Stimulated activated CD4-positive, alpha-beta T cell treated with anti-CD3 and anti-CD28 coated beads, Interleukin-15, amount 100 ng/mL, for 24 hours (primary cell): Measurements from ENCODE around the gene TK2.
A peak's percentile ranks its signal among the peaks of the same experiment; 100 is the strongest.
"Not testable (repeated sequence)": the region's sequence is repeated elsewhere in the genome, so short reads cannot be mapped to it uniquely, and the experiment has no call there.

Experiments used
- DNase-seq: peaks from one replicate; pipeline ENCODE4 v3.0.0-alpha.2; 2020

The TK2 gene

DNA sequence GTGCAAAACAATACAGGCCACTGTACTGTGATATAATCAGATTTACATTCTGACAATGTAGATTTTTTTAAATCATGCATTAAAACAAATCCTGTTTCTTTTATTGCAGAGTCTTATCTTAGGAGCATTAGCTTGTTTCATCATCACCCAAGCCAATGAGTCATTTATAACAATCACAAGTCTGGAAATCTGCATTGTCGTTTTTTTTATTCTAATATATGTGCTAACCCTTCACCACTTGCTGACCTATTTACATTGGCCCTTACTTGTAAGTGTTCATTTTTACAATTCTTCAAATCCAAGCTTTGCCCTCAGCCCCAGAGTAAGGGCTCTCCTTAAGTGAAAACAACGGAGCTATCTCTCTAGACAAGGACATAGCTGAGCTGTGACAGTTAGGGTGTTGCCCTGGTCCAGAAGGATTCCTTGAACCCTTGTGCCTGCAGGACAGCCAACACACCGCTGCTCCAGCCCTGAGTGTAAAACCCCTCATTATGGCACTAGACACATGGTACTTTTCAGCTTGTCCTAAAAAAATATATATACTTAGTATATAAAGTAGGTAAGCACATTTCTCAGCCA, 20.0 kb upstream of the TK2 start:
- no peak for DNase-seq

DNA sequence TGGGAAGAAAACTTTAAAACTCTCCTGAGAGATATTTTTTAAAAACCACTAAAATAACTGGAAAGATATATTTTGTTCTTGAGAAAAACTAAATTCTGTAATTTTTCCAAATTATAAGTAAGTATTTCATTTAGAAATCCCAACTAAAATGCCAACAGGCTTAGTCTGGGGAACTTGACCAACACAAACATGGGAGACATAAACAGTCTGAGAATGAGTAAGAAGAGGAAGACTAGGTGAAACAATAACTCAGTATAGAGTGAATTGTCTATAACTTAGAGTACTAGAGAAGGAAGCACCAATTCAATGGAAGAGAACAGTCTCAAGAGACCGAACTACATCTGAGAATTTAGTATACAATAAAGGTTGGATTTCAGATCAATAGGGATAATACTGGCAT, 19.2 kb upstream of the TK2 start:
- no peak for DNase-seq

DNA sequence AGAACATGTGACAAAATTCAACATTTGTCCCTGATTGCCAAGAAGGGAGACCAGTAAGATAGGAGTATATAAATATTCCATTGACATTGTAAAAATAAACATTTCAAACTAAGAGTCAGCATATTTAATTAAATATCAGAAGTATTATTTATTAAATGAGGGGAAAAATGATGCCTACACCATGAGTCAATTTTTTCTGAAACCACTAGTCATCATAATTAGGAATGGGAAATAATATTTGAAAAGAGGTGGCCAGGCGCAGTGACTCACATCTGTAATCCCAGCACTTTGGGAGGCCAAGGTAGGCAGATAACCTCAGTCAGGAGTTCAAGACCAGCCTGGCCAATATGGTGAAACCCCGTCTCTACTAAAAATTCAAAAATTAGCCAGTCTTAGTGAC, 18.4 kb upstream of the TK2 start:
- no peak for DNase-seq

DNA sequence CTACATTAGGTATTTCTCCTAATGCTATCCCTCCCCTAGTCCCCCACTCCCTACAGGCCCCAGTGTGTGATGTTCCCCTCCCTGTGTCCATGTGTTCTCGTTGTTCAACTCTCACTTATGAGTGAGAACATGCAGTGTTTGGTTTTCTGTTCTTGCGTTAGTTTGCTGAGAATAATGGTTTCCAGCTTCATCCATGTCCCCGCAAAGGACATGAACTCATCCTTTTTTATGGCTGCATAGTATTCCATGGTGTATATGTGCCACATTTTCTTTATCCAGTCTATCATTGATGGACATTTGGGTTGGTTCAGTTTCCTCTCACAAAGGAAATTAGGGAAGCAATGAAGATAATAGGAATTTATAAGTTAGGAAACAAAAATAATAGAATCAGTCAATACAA, 17.3 kb upstream of the TK2 start:
- not testable (repeated sequence) for DNase-seq

DNA sequence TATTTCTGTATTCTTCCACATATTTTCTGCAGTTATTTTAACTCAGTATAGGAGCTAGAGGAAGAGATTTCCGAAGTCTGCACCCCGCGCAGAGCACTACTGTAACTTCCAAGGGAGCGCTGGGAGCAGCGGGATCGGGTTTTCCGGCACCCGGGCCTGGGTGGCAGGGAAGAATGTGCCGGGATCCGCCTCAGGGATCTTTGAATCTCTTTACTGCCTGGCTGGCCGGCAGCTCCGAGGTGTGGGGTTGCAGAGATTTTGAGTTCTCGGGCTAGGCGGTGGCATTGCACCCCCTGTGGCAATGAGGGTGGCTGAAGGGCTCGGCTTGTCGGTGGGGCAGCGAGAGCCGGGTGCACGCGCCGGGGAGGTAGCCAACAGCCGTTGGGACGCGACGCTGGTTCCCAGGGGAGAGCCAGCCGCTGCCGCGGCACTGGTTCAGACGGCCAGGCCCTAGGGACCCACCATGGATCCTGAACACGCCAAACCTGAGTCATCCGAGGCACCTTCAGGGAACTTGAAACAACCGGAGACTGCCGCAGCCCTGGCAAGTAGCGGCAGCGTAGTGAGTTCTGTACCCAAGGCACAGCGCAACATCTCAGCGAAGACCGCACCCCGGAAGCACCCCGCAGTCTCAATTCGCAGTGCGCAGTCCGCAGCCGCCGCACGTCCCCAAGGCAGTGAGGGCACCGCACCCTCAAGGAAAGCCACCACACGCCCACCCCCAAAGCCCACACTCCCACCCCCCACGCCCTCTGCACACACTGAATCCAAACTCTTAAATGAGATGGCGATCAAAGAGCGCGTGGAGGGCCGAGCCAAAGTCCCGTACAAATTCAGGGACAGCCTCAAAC, 16.4 kb upstream of the TK2 start, which contains the start of gene CMTM1:
Gene CMTM1 (plus strand): TSS at position 389 of the 851 bp plus-strand sequence. CDS start 75 bp downstream, at position 464.
- no peak for DNase-seq

DNA sequence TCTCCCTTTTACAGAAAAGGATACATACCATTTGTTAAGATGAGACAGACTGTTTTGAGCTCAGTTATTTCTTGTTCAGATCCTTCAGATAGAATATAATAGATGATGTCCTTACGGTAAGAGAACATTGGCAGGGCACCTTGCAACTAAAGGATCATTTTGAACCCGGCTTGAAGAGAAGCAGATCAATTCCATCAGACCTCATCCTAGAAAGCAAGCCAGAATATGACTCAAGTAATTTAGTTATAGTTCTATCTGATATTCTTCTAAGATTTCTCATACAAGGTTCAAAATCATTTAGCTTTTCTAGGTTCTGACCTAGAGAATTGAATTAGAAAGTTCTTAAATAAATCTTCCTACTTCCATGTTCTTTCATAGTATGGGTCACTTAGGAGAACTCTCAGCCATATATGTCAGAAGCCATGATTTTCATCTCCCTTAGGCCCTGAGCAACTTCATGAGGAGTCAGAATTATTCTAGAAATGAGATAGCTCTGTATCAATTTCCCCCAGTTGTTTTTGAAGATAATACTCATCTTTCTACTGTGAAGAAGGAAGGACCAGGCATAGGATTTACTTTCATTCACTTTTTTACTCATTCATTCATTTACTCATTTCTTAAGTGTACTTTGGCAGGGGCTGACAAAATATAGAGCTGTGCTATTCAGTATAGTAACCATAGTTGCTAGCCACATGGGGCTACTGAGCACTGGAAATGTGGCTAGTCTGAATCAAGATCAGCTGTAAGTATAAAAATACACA, 13.8 kb upstream of the TK2 start:
- DNase-seq: peak; percentile 27

DNA sequence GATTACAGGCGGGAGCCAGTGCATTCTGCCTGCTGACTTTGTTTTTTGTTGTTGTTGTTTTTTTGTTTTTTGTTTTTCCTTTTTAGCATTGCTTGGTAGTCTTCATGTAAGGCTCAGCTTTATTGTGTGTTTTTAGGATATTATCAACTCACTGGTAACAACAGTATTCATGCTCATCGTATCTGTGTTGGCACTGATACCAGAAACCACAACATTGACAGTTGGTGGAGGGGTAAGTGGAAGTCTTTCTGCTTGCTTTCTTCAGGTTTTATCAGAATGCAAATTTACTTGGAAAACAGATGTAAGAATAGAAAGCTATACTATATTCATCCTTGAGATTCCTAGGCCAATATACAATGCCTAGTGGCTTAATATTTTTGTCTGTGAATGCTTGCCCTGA, 13.1 kb upstream of the TK2 start:
- DNase-seq: no peak

DNA sequence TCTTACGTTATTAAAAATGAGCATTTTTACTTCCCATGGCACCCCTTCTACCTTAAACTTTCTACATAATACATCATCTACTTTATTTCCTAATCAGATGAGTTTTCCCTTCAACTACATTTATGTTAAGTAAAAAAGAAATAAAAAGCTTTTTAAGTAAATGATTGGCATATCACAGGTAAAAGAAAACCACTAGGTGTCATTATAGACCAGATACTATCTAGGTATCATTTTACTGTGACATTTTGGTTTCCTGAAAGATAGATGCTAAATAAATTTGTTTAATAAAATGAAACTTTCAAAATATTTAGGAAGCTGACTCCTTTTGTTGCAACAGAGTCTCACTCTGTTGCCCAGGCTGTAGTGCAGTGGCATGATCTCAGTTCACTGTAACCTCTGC, 12.5 kb upstream of the TK2 start:
- DNase-seq: no peak

DNA sequence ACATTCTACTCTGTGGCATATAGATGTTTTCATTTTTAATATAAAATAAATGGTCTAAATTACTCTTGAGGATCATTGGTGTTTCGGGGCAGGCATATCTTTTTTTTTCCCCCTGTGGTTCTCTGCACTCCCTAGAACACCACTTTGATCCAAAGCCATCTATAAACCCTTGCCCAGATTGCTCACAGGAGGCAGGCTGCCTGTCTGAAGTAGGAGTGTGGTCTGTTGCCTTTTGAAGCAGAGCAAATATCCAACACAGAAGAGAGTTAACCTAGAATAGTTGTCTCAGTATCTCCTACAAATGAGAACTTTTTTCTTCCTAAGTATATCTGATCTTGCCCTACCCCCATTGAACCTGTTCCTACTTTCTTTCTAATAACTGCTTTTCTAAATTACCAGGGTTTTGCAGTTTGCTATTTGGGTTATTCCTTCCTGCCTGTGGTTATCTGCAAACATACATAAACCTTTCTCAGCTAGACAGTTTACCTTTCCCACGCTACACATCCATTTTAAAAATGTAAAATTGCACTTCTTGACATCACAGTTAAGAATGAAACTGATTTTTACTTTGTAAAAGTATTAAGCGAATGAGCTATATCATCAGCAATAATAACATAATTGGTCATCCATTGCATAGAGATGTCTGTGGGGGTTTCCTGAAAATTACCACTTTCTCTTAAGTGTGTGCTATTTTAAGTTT, 11.6 kb upstream of the TK2 start:
- DNase-seq: no peak

DNA sequence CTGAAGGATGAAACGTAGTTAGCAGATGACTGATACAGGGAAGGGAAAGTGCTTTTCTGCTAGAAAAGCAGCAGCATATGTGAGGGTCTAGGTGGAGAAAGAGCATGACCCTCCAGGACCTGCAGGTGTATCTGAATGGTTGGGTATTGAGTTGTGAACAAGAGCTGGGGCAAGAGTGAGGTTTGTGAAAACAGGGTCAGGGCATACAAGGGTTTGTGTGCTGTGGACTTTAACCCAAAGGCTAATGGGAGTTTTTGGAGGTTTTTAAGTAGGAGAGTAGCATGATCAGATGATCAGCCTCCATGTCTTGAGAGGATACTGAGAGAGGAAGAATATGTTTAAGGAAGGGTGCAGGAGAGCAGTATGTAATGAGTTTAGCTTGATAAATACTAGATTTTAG, 10.2 kb upstream of the TK2 start:
- DNase-seq: no peak

DNA sequence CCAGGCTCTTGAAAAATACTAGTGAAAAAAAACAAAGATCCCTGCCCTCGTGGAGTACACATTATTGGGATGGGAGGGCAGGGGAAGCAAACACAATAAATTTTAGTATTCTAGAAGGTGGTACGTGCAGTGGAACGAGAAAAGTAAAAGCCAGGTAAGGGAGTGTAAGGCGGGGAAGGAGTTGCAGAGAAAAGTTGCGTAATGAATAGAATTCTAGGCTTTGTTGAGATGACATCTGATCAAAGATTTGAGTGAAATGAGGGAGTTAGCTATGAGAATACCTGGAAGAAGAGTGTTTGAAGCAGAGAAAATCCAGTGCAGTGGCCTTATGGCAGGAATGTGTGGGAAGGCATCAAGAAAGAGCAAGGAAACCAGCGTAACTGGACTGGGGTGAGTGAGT, 4.6 kb upstream of the TK2 start:
- DNase-seq: no peak

DNA sequence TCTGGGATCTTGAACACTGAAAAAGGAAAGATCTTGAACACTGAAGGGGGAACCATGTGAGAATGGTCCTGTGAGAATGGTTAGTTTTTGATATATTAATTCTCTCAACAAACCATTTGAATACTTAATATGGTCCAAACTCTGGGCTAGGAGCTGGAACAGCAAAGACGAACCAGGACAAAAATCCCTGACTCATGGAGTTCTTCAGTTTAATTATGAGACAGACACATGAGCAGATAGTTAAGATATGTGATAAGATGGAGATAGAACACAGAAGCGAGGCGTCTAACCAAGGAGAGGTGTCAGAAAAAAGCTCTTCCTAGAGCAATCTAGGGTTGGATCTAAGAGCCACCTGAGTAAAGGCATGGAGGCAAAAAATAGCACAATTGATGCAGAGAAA, 4.1 kb upstream of the TK2 start:
- no peak for DNase-seq

DNA sequence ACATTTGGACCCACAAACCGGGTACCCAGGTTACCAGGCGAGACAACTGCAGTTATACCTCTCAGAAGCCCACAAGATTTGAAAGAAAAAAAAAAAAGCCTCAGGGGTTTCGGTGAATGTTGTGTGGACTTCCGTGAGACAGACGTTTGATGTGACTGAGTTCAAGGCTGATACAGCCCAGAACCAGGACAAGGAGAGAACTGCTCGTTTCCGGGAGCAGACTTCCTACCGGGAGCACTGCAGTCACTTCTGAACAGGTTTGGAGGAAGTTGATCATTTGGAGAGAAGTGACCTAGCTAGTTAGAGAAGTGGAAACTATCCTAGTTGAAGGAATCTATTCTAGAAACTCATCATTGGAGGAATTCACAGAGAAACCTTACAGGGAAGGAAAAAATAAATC, 3.3 kb upstream of the TK2 start:
- peak; percentile 14 for DNase-seq

DNA sequence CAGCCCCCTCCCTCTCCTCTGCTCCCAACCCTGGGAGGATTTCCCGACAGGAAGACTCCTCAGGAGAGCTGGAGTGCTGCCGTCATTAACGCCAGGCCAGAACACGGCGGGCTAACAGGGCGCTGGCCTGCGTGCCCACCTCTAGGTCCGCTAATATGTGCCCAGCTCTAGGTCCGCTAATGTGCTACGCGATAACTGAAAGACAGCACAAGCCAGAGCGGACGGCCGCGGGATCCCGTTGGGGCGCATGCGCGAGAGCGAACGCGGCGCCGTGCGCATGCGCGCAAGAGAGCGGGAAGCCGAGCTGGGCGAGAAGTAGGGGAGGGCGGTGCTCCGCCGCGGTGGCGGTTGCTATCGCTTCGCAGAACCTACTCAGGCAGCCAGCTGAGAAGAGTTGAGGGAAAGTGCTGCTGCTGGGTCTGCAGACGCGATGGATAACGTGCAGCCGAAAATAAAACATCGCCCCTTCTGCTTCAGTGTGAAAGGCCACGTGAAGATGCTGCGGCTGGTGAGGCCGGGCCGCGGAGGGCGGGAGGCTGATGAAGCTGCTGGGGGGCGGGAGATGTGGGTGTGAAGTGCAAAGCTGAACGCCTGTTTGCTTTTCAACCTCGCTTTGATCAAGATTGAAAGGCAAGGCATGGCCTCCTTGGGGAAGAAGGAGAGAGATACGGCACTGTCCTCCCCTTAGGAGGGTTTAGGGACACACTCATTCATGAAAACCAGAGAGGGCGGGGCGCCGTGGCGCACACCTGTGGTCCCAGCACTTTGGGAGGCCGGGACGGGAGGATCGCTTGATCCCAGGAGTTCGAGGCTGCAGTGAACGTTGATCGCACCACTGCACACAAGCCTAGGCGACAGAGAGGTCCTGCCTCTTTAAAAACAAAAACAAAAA, 2.6 kb upstream of the TK2 start, which contains the start of gene CKLF:
Gene CKLF (plus strand): TSS at position 291 of the 892 bp plus-strand sequence. CDS start 140 bp downstream, at position 431.
- peak; percentile 91 for DNase-seq

DNA sequence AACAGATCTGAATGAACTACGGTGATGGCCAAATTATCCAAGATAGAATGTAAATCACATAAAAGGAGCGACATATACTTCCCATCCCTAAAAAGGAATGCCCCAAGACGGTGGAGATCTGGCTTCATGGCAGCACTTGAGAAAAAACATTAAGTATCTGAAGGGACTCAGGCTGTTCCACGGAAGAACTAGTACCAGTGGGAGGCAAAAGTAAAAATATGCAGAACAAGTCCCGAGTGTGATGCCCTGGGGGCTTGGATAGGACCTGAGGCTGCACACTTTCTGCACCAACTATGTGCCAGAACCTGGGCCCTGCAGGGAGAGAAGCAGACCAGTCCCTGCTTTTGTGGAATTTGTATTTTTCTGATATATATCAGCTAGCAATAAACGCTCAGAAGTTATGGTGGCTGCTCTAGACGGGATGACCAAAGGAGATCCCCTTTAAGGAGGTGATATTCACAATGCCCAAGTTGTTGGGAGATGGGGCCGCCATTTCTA, 1.9 kb upstream of the TK2 start:
- DNase-seq: peak; percentile 17

DNA sequence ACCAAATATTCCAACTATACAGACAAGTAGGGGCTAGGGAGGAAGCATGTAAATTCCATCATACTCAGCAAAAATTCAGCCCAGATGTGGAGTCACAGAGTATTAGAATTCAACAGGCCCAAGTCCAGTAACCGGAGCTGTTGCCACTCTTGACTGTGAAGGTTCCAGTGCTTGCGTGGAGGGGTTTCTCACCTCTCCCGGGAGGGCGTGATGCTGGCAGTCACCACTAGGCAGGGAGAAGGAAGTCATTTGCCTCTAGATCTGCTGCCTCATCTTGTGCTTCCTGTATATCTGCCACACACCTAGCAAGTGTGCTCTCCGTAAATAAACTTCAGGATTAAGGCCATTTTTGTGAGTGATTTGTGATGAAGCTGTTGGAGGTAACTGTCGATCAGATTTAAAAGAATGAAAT, 1.4 kb upstream of the TK2 start:
- peak; percentile 72 for DNase-seq

DNA sequence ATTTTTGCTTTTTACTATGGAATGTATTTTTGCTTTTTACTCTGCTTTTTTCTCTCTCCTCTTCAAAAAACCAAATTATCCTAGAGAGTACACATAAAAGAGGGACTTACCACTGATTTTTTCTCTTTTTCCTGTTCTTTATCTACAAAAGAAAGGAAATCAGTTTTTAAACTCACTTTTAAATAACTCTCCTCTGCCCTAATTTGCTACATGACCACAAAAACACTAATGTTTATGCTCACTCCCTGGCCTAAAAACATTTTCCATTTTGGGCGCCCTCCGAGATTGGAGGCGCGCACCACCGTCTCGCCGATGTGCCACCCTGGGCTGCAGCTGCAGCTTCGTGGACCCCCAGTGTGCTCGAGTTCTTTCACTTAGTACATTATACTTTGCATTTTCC, 1.1 kb downstream of the TK2 start:
- DNase-seq: no peak

DNA sequence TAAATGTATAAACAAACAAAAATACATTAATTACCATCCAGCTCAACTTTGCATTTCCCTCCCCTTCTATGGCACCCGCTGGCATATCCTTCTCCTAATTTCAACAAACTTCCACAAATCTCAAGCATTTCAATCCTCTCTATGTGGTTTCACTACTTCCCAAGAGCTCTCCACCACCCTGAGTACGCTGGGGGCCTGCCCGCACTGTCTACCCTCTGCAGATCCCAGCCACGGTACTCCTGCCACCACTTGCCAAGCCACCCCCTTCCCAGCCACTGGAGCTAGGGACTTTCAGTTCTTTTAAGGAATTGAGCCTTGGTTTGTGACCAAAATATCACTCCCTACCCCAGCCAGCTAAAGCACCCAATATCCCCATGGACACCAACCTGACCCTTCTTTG, 1.9 kb downstream of the TK2 start:
- no peak for DNase-seq

DNA sequence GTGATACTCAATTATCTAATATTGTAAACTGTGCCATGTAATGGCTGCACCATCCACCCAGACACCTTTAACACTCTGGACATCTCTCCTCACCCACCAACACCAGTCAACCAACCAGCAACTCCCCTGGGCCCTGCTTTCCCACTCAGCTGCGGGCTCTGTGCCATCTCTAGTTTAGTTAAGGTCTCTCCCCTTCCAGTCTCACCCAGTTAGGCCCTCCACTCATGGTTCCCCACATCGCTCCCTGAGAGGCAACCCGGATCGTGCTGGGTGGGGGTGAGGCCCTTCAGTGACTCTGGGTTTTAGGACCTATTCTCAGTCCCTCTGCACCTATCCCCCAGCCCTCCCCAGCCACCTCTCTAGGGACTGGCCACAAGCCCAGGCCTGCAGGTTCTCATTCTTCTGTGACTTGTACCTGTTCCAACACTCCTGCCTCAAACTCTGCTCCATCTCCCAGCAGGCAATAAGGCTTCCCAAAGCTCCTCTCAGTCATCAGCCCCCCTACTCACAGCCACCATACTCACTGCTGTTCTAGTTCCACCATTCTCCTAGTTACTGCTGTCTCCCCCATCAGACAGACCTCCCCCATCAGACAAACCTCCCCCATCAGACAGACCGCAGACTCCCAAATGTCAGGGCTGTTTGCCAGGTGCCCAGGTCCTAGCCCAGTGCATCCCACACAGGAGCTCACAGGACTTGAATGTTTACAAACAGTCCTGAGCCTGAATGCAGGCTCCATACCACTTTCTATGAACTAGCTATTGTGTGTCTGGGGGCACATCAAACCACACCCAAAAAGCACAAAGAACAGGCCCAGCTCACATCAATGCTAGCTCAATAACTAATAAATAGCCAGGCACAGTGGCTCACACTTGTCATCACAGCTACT, 2.6 kb downstream of the TK2 start:
- no peak for DNase-seq

DNA sequence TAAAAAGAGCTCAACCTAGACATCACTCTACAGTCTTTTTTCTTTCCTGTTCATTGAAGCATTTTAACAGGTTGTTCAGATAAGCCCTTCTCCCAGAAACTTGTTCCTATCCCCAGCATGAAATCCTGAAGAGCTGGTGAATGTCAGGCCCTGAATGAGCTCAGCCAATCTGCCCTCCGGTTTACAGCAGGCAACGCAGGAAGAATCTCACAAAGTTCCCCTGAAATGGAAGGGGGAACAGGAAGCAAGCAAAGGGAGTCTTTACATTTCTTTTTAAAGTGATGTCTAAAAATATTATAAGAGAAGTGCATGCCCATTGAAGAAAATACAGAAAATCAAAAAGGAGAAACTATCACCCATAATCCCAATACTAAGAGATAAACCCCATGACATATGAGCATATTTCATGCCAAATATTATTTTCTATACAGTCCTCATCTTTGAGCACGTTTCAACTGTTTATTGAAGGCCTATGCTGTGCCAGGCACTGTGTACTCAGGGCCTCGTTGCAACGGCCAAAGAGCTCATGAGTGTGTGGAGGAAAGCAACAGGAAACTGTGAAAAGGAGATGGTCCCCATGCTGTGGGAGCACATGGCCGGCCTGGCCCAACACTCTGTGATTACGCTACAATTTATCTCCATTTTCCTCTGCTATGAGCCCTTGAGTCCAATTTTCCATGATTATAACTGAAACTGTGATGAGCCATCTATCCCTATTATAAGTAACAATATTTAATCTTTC, 5.7 kb downstream of the TK2 start:
- no peak for DNase-seq
